ENCODE data around the gene SAP30L.

SAP30L gene

GRCh38 chr5:154481584-154482381, 36.0 kb downstream of the SAP30L start:
- no peak for FAIRE-seq

- no peak for FAIRE-seq
These were observed 37.0 kb downstream of the SAP30L start for GRCh38 chr5:154482528-154483449.

- no peak for FAIRE-seq
These were observed 38.0 kb downstream of the SAP30L start for GRCh38 chr5:154483654-154484392.

GRCh38 chr5:154484393-154485095, 38.7 kb downstream of the SAP30L start:
- no peak for FAIRE-seq

- peak; percentile 5 for FAIRE-seq
These were observed 39.3 kb downstream of the SAP30L start for GRCh38 chr5:154485096-154485491.

GRCh38 chr5:154485850-154486426, 40.1 kb downstream of the SAP30L start:
- FAIRE-seq = no peak

GRCh38 chr5:154486427-154486866, 40.6 kb downstream of the SAP30L start:
- no peak for FAIRE-seq

GRCh38 chr5:154487541-154487940, 41.7 kb downstream of the SAP30L start:
- no peak for FAIRE-seq

GRCh38 chr5:154491941-154492340, 46.1 kb downstream of the SAP30L start:
- FAIRE-seq = no peak

GRCh38 chr5:154493274-154493673, 47.5 kb downstream of the SAP30L start:
- no peak for FAIRE-seq

GRCh38 chr5:154494036-154494435, 48.2 kb downstream of the SAP30L start:
- FAIRE-seq = no peak

- FAIRE-seq = no peak
These were observed 52.8 kb downstream of the SAP30L start for GRCh38 chr5:154498591-154498990.

GRCh38 chr5:154498994-154499393, 53.2 kb downstream of the SAP30L start:
- FAIRE-seq = no peak

GRCh38 chr5:154501566-154501965, 55.8 kb downstream of the SAP30L start:
- no peak for FAIRE-seq

GRCh38 chr5:154502180-154502579, 56.4 kb downstream of the SAP30L start:
- no peak for FAIRE-seq

GRCh38 chr5:154503698-154504039, 57.9 kb downstream of the SAP30L start:
- FAIRE-seq = no peak

GRCh38 chr5:154505567-154505966, 59.8 kb downstream of the SAP30L start:
- no peak for FAIRE-seq

GRCh38 chr5:154506049-154506715, 60.4 kb downstream of the SAP30L start:
- no peak for FAIRE-seq

GRCh38 chr5:154506716-154507080, 60.9 kb downstream of the SAP30L start:
- FAIRE-seq = no peak

- no peak for FAIRE-seq
These were observed 62.3 kb downstream of the SAP30L start for GRCh38 chr5:154508114-154508513.

- FAIRE-seq = no peak
These were observed 64.2 kb downstream of the SAP30L start for GRCh38 chr5:154509784-154510555.
